Right lung (tissue), 10 donors: ENCODE results near the gene IPP. TPM values are rescaled to one million over a fixed set of nuclear protein-coding genes. Genes with fewer than 3 reads are reported as not detected.
"Not testable (repeated sequence)": the region's sequence is repeated elsewhere in the genome, so short reads cannot be mapped to it uniquely, and the experiment has no call there.

ENCODE experiments used
- DNase-seq, 2 donors: peaks; one replicate each; pipeline ENCODE4 v3.0.0-alpha.2; 2013
- long read RNA-seq, 8 donors: transcript quantifications; one replicate each; lab custom pipeline, GENCODE V29; 2026
- polyA plus RNA-seq, 5 donors: library from polyadenylated mRNA; unstranded; fragments of 120-200 nt; gene quantifications; one replicate each; pipeline versions ENCODE4 v1.2.1 to v1.2.3, GENCODE V29; 2013; ENCODE audit warnings: inconsistent platforms in 1 of 5, low replicate concordance in 1 of 5; ENCODE audit not compliant: insufficient read length in 5 of 5, insufficient read depth in 1 of 5

Gene IPP
- 10 to 100 TPM; 19.2 to 23.9 (median 22.9) TPM for polyA plus RNA-seq
- long read RNA-seq, donor 1, result 0 reads
- long read RNA-seq, donor 2, result 0 reads
- long read RNA-seq, donor 3, partial matches to known transcripts, result 24 of 25 reads
- long read RNA-seq, donor 3, other reads (novel, unspliced or antisense), result 0 of 25 reads
- long read RNA-seq, donor 4, result 0 reads
- long read RNA-seq, donor 5, partial matches to known transcripts, result 0 of 2 reads
- long read RNA-seq, donor 5, other reads (novel, unspliced or antisense), result 0 of 2 reads
- long read RNA-seq, donor 6, partial matches to known transcripts, result 0 of 2 reads
- long read RNA-seq, donor 6, other reads (novel, unspliced or antisense), result 0 of 2 reads
- long read RNA-seq, donor 7, partial matches to known transcripts, result 0 of 1 reads
- long read RNA-seq, donor 7, other reads (novel, unspliced or antisense), result 0 of 1 reads
- long read RNA-seq, donor 8, result 0 reads

- peak; percentile 98 for DNase-seq
These were observed at the start of gene IPP for GRCh38 chr1:45750298-45751038. IPP (minus strand) TSS chr1:45750653; CDS start chr1:45746411, 4,242 bp downstream.

GRCh38 chr1:45796946-45797345 lies 46.5 kb upstream of the IPP start:
- DNase-seq, result no peak

GRCh38 chr1:45796381-45796780 lies 45.9 kb upstream of the IPP start:
- DNase-seq, result no peak

GRCh38 chr1:45793942-45794604 lies 43.6 kb upstream of the IPP start:
- DNase-seq, result no peak

- DNase-seq, result no peak
These were observed 42.3 kb upstream of the IPP start for GRCh38 chr1:45792744-45793143.

GRCh38 chr1:45789601-45790000 lies 39.1 kb upstream of the IPP start:
- no peak for DNase-seq

- no peak for DNase-seq
These were observed 37.5 kb upstream of the IPP start for GRCh38 chr1:45787905-45788304.

- DNase-seq, result no peak
These were observed 35.1 kb upstream of the IPP start for GRCh38 chr1:45785583-45785982.

- no peak for DNase-seq
These were observed 25.3 kb upstream of the IPP start for GRCh38 chr1:45775794-45776193.

- DNase-seq, result no peak
These were observed 22.5 kb upstream of the IPP start for GRCh38 chr1:45772971-45773370.

GRCh38 chr1:45769261-45769932 lies 18.9 kb upstream of the IPP start:
- no peak for DNase-seq

- no peak for DNase-seq
These were observed 16.6 kb upstream of the IPP start for GRCh38 chr1:45767035-45767434.

GRCh38 chr1:45765999-45766792 lies 15.7 kb upstream of the IPP start:
- DNase-seq, result no peak

GRCh38 chr1:45762291-45762690 lies 11.8 kb upstream of the IPP start:
- no peak for DNase-seq

GRCh38 chr1:45755697-45756096 lies 5.2 kb upstream of the IPP start:
- no peak for DNase-seq

GRCh38 chr1:45753248-45754037 lies 3.0 kb upstream of the IPP start:
- DNase-seq, result no peak

GRCh38 chr1:45752441-45753052 lies 2.1 kb upstream of the IPP start:
- no peak for DNase-seq

GRCh38 chr1:45752014-45752413 lies 1.6 kb upstream of the IPP start:
- DNase-seq, result no peak

- not testable (repeated sequence) for DNase-seq
These were observed 786 bp upstream of the IPP start for GRCh38 chr1:45751039-45751838.
